Lower lobe of right lung (tissue), 2 donors: ENCODE data around the gene FOXN3. TPM values are rescaled to one million over a fixed set of nuclear protein-coding genes. Genes with fewer than 3 reads are reported as not detected.

Experiments used
- ATAC-seq, 2 donors: fragments of 200-7000 bp; cut with Tn5 transposase; one replicate each; pipeline ENCODE4 v1.9.1; 2020 to 2022; ENCODE audit warnings: mild to moderate bottlenecking in 2 of 2, moderate library complexity in 2 of 2
- DNase-seq: peaks from one replicate; pipeline ENCODE4 v3.0.0-alpha.2; 2020
- H3K27ac ChIP-seq: fragments of 200-600 bp; one replicate; pipeline ENCODE4 v1.8.0; 2022
- H3K27me3 ChIP-seq: fragments of 200-600 bp; one replicate; pipeline ENCODE4 v1.8.0; 2022; ENCODE audit warnings: low read depth
- H3K36me3 ChIP-seq: fragments of 200-600 bp; one replicate; pipeline ENCODE4 v1.8.0; 2022; ENCODE audit warnings: mild to moderate bottlenecking
- H3K4me1 ChIP-seq: fragments of 200-600 bp; one replicate; pipeline ENCODE4 v1.8.0; 2022
- H3K4me3 ChIP-seq: fragments of 200-600 bp; one replicate; pipeline ENCODE4 v1.8.0; 2022; ENCODE audit warnings: mild to moderate bottlenecking
- H3K9me3 ChIP-seq: fragments of 200-600 bp; one replicate; pipeline ENCODE4 v1.8.0; 2022
- CTCF ChIP-seq: fragments of 200-600 bp; IDR thresholded peaks from one replicate; pipeline ENCODE4 v1.8.0; 2022; ENCODE audit warnings: antibody characterized with exemption, mild to moderate bottlenecking
- intact Hi-C: fragments of 100-400 bp; cut with DNase I; formaldehyde crosslinking; loops from one replicate; pipeline ENCODE4 v1.11.0; 2022
- total RNA-seq: library from RNA; stranded (reverse); fragmentation: NEBNext Ultra II Directional; extraction: Animal tissue kit (Norgen Biotek cat#: 25700); gene quantifications from one replicate; pipeline ENCODE4 v1.2.1, GENCODE V29; 2021
- donor health status: DM: no; HTN: yes; CAD: no; lungs with severe emphysema.

The FOXN3 gene
- total RNA-seq, 1 donor from 2014 or later = 116 TPM

- Histone ChIP-seq H3K9me3 (no peaks in the 10 kb centered on the region), H3K36me3 (no peaks in the 10 kb centered on the region), H3K4me3 (no peak overlapping the region), H3K4me1 (peaks cover 36% of the 10 kb centered on the region), H3K27ac (no peak overlapping the region), H3K27me3 (no peaks in the 10 kb centered on the region)
- no peak for ATAC-seq
- TF ChIP-seq CTCF = no peak
- no peak for DNase-seq
- intact Hi-C loops = no loop called here
Observed at GRCh38 chr14:89447182-89447944, 30.3 kb upstream of the FOXN3 start.

- no peaks in the 10 kb centered on the region for H3K36me3 ChIP-seq
Observed at GRCh38 chr14:89445273-89445973, 28.4 kb upstream of the FOXN3 start.

GRCh38 chr14:89444516-89445125 lies 27.6 kb upstream of the FOXN3 start:
- peak overlapping the region; percentile 24 for H3K27ac ChIP-seq
- H3K36me3 ChIP-seq = no peaks in the 10 kb centered on the region
- no peaks in the 10 kb centered on the region for H3K27me3 ChIP-seq
- no peak overlapping the region for H3K4me3 ChIP-seq
- ATAC-seq (no peak), DNase-seq (no peak)
- no peaks in the 10 kb centered on the region for H3K9me3 ChIP-seq
- intact Hi-C loops = no loop called here
- no peak for TF ChIP-seq CTCF
- H3K4me1 ChIP-seq = peaks cover 36% of the 10 kb centered on the region

More at GRCh38 chr14:89445273-89445973, 28.4 kb upstream of the FOXN3 start:
- intact Hi-C loops = no loop called here
- DNase-seq (no peak), ATAC-seq (peak in 1 of 2 donors; percentile 21)
- TF ChIP-seq CTCF = no peak
- Histone ChIP-seq H3K27ac (no peak overlapping the region), H3K9me3 (no peaks in the 10 kb centered on the region), H3K4me1 (peaks cover 36% of the 10 kb centered on the region), H3K27me3 (no peaks in the 10 kb centered on the region), H3K4me3 (no peak overlapping the region)

- Histone ChIP-seq H3K4me3 (no peak overlapping the region), H3K36me3 (no peaks in the 10 kb centered on the region), H3K4me1 (peaks cover 36% of the 10 kb centered on the region), H3K27ac (peak overlapping the region; percentile 24), H3K9me3 (no peaks in the 10 kb centered on the region), H3K27me3 (no peaks in the 10 kb centered on the region)
- TF ChIP-seq CTCF = no peak
- DNase-seq (no peak), ATAC-seq (no peak)
- intact Hi-C loops = no loop called here
Observed at GRCh38 chr14:89444044-89444443, 27.0 kb upstream of the FOXN3 start.

GRCh38 chr14:89443042-89443629 lies 26.1 kb upstream of the FOXN3 start:
- H3K36me3 ChIP-seq = no peaks in the 10 kb centered on the region
- H3K9me3 ChIP-seq = no peaks in the 10 kb centered on the region
- H3K27me3 ChIP-seq = no peaks in the 10 kb centered on the region
- DNase-seq = no peak
- no peak for TF ChIP-seq CTCF
- no peak overlapping the region for H3K27ac ChIP-seq
- no peak for ATAC-seq
- H3K4me3 ChIP-seq = no peak overlapping the region
- peaks cover 36% of the 10 kb centered on the region for H3K4me1 ChIP-seq
- intact Hi-C loops = no loop called here
